Aorta (tissue), 5 donors: ENCODE results near the gene MUSTN1. TPM values are rescaled to one million over a fixed set of nuclear protein-coding genes. Genes with fewer than 3 reads are reported as not detected.

Experiments
- ATAC-seq: fragments of 200-7000 bp; cut with Tn5 transposase; one replicate; pipeline ENCODE4 v1.9.1; 2022; ENCODE audit warnings: moderate library complexity; ENCODE audit not compliant: low FRiP score
- DNase-seq, 2 donors: peaks; one replicate each; pipeline ENCODE4 v3.0.0-alpha.2; 2020
- H3K27ac ChIP-seq, 2 donors: one replicate each; pipeline ENCODE4 v1.5.1; 2013; ENCODE audit warnings: low read length in 2 of 2, mild to moderate bottlenecking in 2 of 2, moderate library complexity in 2 of 2, control low read depth in 1 of 2, inconsistent platforms in 1 of 2, low read depth in 1 of 2
- H3K27me3 ChIP-seq, 2 donors: one replicate each; pipeline ENCODE4 v1.6.1; 2013; ENCODE audit warnings: control low read depth in 1 of 2, low read length in 1 of 2, mild to moderate bottlenecking in 1 of 2, moderate library complexity in 1 of 2; ENCODE audit not compliant: insufficient read depth in 2 of 2, control insufficient read depth in 1 of 2
- H3K36me3 ChIP-seq, 2 donors: one replicate each; pipeline ENCODE4 v1.6.1; 2013; ENCODE audit warnings: control low read depth in 1 of 2, low read length in 1 of 2, mild to moderate bottlenecking in 1 of 2; ENCODE audit not compliant: insufficient read depth in 2 of 2, control insufficient read depth in 1 of 2
- H3K4me1 ChIP-seq, 2 donors: one replicate each; pipeline ENCODE4 v1.6.1; 2013; ENCODE audit warnings: low read length in 2 of 2, control low read depth in 1 of 2, mild to moderate bottlenecking in 1 of 2, moderate library complexity in 1 of 2; ENCODE audit not compliant: insufficient read depth in 2 of 2, control insufficient read depth in 1 of 2
- H3K4me3 ChIP-seq, 2 donors: one replicate each; pipeline ENCODE4 v1.5.1; 2013; ENCODE audit warnings: low read length in 2 of 2, control low read depth in 1 of 2, mild to moderate bottlenecking in 1 of 2
- H3K9me3 ChIP-seq: one replicate; pipeline ENCODE4 v1.6.1; 2013; ENCODE audit warnings: mild to moderate bottlenecking, low read length; ENCODE audit not compliant: control insufficient read depth
- WGBS, 2 donors: extraction: QIAGEN DNeasy Blood & Tissue Kit; methylation state at CpG; one replicate each; pipeline ENCODE4 v1.1.7; 2013; 5-methylcytosine and 5-hydroxymethylcytosine counted together
- intact Hi-C, 2 donors: fragments of 100-400 bp; cut with DNase I; formaldehyde crosslinking; loops; one replicate each; pipeline versions ENCODE4 v1.14.2 to v1.15.0; 2022
- polyA plus RNA-seq, 2 donors: library from polyadenylated mRNA; stranded (reverse); fragments of 200-250 nt; gene quantifications; one replicate each; pipeline ENCODE4 v1.2.3, GENCODE V29; 2013
- total RNA-seq, 2 donors: library from RNA; stranded (reverse); fragmentation: NEBNext Ultra II Directional; extraction: Animal tissue kit (Norgen Biotek cat#: 25700); gene quantifications; one replicate each; pipeline ENCODE4 v1.2.1, GENCODE V29; 2021
- donor health status: healthy with polysubstance abuse.
- donor health status: Bipolar disorder and iron deficiency.
- donor health status: DM: no; HTN: no; CAD: no.
- donor health status: DM: no; HTN: no; CAD: no.
- donor health status: DM: yes; HTN: yes; CAD: no.

Gene MUSTN1
- total and polyA plus RNA-seq, 4 donors: 29.7 to 474 (median 71.7) TPM

- H3K36me3 ChIP-seq: peaks cover 0 to 1% of the 10 kb centered on the region in 2 donors
- H3K4me3 ChIP-seq: no peak overlapping the region
- H3K9me3 ChIP-seq: no peaks in the 10 kb centered on the region
- peaks cover 2 to 3% of the 10 kb centered on the region in 2 donors for H3K4me1 ChIP-seq
- H3K27me3 ChIP-seq: no peaks in the 10 kb centered on the region
- DNase-seq (peak in 1 of 2 donors; percentile 44), ATAC-seq (no peak)
- intact Hi-C loops: no loop called here
- H3K27ac ChIP-seq: peak overlapping the region in 1 of 2 donors; percentile 25
- 78 to 79% methylated on average over 8 of the region's 8 CpGs for WGBS, 2 donors
These were observed 1.1 kb upstream of the MUSTN1 start for GRCh38 chr3:52835766-52836470.

DNA sequence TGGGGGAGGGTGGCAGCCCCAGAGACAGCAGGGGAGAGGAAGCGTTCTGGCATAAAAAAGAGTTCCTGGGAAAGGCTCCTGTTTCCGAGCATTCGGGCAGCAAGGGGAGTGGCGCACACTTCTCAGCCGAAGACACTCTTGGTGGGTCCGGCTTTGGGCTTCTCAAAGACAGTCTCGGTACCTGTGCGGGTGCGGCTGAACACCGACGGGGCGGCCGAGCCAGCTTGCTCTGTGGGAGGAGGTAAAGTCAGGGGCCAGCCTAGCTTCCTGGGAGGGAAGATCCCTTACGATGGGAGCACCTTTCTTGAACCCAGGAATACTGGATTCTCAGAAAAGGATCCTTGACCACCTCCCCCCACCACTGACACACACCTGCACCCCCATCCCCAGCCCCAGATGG, 1.6 kb downstream of the MUSTN1 start:
- peaks cover 4 to 6% of the 10 kb centered on the region in 2 donors for H3K4me1 ChIP-seq
- H3K36me3 ChIP-seq: no peaks in the 10 kb centered on the region
- H3K27ac ChIP-seq: no peak overlapping the region

DNA sequence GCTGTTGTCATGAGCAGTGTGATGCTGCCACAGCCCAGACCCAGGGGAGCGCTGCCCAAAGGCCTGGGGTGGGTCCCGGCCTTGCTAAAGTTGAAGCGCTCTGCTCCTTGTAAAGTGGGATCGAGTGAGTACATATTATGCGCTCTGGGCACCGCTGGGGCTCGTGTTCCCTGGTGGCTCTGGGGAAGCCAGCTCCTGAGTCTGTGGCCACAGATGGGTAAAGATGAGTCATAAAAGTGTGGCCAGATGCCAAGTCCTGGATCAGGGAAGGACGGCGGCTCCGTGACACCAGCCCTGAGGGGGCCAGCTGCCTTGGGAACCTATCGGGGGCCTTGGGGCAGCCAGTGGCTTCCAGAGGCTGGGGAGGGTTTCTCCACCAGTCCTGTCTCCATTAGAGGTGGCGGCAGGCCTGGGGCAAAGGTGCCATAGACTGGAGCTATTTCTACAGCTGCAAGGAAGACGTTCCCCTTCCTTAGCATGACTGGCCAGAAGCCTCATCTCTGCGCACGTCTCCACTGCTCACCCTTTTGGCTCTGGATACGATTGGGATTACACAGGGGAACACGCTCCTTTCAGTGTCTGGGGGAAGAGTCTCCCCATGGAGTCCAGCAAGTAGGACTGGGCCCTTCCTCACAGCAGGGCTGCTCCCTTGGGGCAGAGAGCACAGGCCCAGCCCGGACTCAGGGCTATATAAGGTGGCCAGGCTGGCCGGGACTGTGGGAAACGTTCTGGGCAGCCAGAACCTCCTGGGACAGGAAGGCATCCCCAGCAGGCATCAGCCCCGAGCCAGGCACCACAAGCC, 3.1 kb downstream of the MUSTN1 start:
- WGBS, 2 donors: 7 to 13% methylated on average over 21 of the region's 21 CpGs
- no peaks in the 10 kb centered on the region for H3K9me3 ChIP-seq
- peak; percentile 86 to 91 for DNase-seq
- no peaks in the 10 kb centered on the region for H3K36me3 ChIP-seq
- no peak overlapping the region for H3K4me3 ChIP-seq
- no peaks in the 10 kb centered on the region for H3K27me3 ChIP-seq
- peak; percentile 79 for ATAC-seq
- peaks cover 4 to 6% of the 10 kb centered on the region in 2 donors for H3K4me1 ChIP-seq
- peak overlapping the region; percentile 77 to 91 for H3K27ac ChIP-seq
- intact Hi-C loops: loop anchor here (5.0 kb wide), 2 partner anchors 61 to 64 kb away; no protein-coding TSS in a partner anchor

More for the DNA sequence above, 1.6 kb downstream of the MUSTN1 start:
- DNase-seq (no peak), ATAC-seq (no peak)
- intact Hi-C loops: loop anchor here (5.0 kb wide), 2 partner anchors 59 to 66 kb away; no protein-coding TSS in a partner anchor
- Histone ChIP-seq H3K4me3 (no peak overlapping the region), H3K9me3 (no peaks in the 10 kb centered on the region), H3K27me3 (no peaks in the 10 kb centered on the region)
- 94% methylated on average over 14 of the region's 14 CpGs for WGBS, 2 donors

DNA sequence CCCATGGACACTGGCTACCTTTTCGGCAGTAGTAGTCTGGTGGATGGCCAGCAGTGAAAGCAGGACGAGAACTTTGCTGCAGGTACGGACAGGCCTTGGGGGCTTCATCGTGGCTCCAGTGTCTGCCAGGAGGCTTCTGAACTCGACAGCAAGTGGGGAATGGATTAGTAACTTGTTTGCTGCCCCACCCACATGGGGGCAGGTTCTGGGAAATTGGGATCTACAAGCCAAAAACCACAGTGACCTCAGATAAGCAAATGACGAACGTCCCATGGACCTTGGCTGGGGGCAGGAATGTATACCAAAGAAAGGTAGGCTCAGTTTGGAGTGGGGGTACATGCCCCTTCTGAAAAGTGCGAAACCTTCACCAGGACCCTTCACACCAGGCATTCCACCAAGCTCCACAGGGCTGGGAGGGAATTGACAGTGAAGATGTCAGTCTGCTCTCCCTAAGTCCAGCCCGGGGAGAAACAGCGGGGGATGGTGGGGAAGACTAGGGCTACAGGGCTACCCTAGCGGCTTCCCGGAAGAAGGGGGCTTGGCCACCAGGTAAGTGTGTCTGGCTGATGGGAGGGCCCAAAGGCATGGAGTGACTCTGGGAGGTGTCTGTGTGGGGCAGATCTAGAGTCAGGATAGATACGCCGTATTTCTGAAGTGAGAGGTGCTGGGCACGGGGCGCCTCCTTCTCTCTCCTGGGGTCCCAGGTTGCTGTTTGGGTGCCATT, 4.1 kb downstream of the MUSTN1 start, which contains the start of gene ITIH4:
ITIH4 (minus strand) TSS at position 138 of the 724 bp plus-strand sequence; CDS start at position 108, 30 bp downstream.
- 53 to 56% methylated on average over 16 of the region's 16 CpGs for WGBS, 2 donors
- Histone ChIP-seq H3K4me3 (peak within 1 kb of the TSS in 1 of 2 donors; percentile 24), H3K27ac (peak within 1 kb of the TSS; percentile 73 to 91), H3K27me3 (no peaks in the 10 kb centered on the region), H3K9me3 (no peaks in the 10 kb centered on the region), H3K36me3 (peaks cover 0 to under 1% of the 10 kb centered on the region in 2 donors), H3K4me1 (peaks cover 4 to 6% of the 10 kb centered on the region in 2 donors)
- ATAC-seq (no peak), DNase-seq (no peak)
- intact Hi-C loops: loop anchor here (5.0 kb wide), 2 partner anchors 62 to 63 kb away; no protein-coding TSS in a partner anchor

GRCh38 chr3:52829906-52830463, 4.8 kb downstream of the MUSTN1 start:
- no peaks in the 10 kb centered on the region for H3K27me3 ChIP-seq
- no peaks in the 10 kb centered on the region for H3K9me3 ChIP-seq
- H3K4me1 ChIP-seq: peaks cover 2 to 6% of the 10 kb centered on the region in 2 donors
- intact Hi-C loops: loop anchor here (5.0 kb wide), 2 partner anchors 62 to 63 kb away; no protein-coding TSS in a partner anchor
- H3K36me3 ChIP-seq: peaks cover 0 to 2% of the 10 kb centered on the region in 2 donors
- peak overlapping the region; percentile 14 to 51 for H3K27ac ChIP-seq
- peak overlapping the region in 1 of 2 donors; percentile 24 for H3K4me3 ChIP-seq
- WGBS, 2 donors: 73 to 80% methylated on average over 10 of the region's 10 CpGs
- DNase-seq (no peak), ATAC-seq (no peak)

- no peaks in the 10 kb centered on the region for H3K27me3 ChIP-seq
- H3K4me3 ChIP-seq: no peak overlapping the region
- WGBS, 2 donors: 89 to 93% methylated on average over 3 of the region's 3 CpGs
- intact Hi-C loops: no loop called here
- peaks cover 2 to 6% of the 10 kb centered on the region in 2 donors for H3K4me1 ChIP-seq
- peaks cover 0 to 2% of the 10 kb centered on the region in 2 donors for H3K36me3 ChIP-seq
- no peak overlapping the region for H3K27ac ChIP-seq
- ATAC-seq (no peak), DNase-seq (no peak)
- H3K9me3 ChIP-seq: no peaks in the 10 kb centered on the region
These were observed 5.3 kb downstream of the MUSTN1 start for GRCh38 chr3:52829482-52829881.

GRCh38 chr3:52827866-52828376, 6.9 kb downstream of the MUSTN1 start:
- 47 to 52% methylated on average over 10 of the region's 10 CpGs for WGBS, 2 donors
- Histone ChIP-seq H3K27ac (no peak overlapping the region), H3K9me3 (no peaks in the 10 kb centered on the region), H3K36me3 (peaks cover 0 to 2% of the 10 kb centered on the region in 2 donors), H3K4me1 (peaks cover 2 to 6% of the 10 kb centered on the region in 2 donors), H3K4me3 (no peak overlapping the region), H3K27me3 (no peaks in the 10 kb centered on the region)
- no peak for ATAC-seq
- DNase-seq: no peak
- intact Hi-C loops: no loop called here

DNA sequence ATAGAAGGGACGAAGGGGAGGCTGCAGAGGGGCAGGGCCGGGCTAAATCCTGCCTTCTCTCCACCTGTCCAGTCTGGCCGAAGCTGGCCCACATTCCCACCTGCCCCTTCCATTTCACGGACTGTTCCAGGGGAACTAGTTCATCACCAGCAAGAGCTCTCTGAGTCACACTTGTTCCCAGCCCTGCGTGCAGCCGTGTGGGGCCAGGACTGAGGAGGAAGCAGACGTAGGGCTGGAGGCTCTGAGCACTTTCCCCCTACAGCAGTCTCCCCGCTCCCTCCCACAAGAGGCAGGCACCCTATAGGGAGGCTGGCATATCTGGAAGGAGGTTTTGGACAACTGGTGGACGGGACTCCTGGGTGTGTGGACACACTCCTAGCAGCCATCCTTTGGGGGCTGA, 7.4 kb downstream of the MUSTN1 start:
- intact Hi-C loops: no loop called here
- H3K27ac ChIP-seq: no peak overlapping the region
- DNase-seq: no peak
- H3K4me3 ChIP-seq: no peak overlapping the region
- WGBS, 2 donors: 63 to 64% methylated on average over 9 of the region's 9 CpGs
- H3K36me3 ChIP-seq: peaks cover 0 to 2% of the 10 kb centered on the region in 2 donors
- H3K4me1 ChIP-seq: peaks cover 2 to 6% of the 10 kb centered on the region in 2 donors
- H3K9me3 ChIP-seq: no peaks in the 10 kb centered on the region
- no peak for ATAC-seq
- no peaks in the 10 kb centered on the region for H3K27me3 ChIP-seq
